ENCODE results near the gene HEATR5B.

The HEATR5B gene

DNA sequence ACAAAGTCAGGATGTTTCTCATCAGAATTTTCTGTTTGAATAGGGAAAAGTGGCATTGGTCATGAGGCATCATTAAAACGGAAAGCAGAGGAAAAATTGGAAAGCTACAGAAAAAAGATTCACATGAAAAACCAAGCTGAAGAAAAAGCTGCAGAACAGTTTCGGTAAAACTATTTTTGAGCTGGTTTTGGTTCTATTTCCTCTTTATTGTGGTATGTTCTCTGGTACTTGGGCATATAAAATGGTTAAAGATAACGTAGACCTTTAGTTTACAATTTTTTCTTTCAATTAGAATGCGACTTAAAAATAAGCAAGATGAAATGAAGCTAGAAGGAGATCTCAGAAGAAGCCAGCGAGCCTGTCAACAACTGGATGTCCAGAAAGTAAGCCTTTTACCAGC, 7.7 kb upstream of the HEATR5B start:
- no peak for DNase-seq
- peaks cover 30% of the 10 kb centered on the region for H3K36me3 Mint-ChIP-seq (ENCODE audit: low read depth)
- ATAC-seq: no peak
- no peaks in the 10 kb centered on the region for H3K9me3 Mint-ChIP-seq
- H3K27me3 Mint-ChIP-seq: no peaks in the 10 kb centered on the region
- H3K27ac Mint-ChIP-seq: peak overlapping the region; percentile 85
- peaks cover 9% of the 10 kb centered on the region for H3K4me1 Mint-ChIP-seq
- H3K4me3 Mint-ChIP-seq: no peak overlapping the region

DNA sequence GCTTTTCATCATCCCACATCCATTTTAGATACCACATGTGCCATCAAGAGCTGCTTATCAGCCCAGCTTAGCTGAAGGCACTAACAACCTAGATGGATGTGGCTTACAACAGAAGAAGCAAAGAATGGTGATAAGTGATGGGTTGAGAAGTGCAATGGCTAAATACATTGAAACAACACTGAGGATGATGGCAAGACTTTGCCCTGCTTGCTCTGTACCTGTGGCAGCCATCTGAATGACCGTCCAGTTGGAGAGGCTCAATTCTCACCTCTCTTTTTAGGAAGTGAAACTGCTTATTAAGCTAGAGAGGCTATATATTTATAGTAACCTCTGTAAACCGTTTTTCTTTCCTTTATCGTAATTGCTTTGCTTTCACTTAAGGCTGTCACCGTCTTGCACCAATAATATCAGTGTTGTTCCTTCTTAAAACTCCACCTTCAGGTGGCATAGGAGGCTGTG, 5.9 kb upstream of the HEATR5B start:
- no peaks in the 10 kb centered on the region for H3K27me3 Mint-ChIP-seq
- H3K4me1 Mint-ChIP-seq: peaks cover 9% of the 10 kb centered on the region
- no peak overlapping the region for H3K27ac Mint-ChIP-seq
- H3K9me3 Mint-ChIP-seq: no peaks in the 10 kb centered on the region
- H3K4me3 Mint-ChIP-seq: no peak overlapping the region
- no peak for DNase-seq
- ATAC-seq: no peak
- peaks cover 19% of the 10 kb centered on the region for H3K36me3 Mint-ChIP-seq (ENCODE audit: low read depth)

DNA sequence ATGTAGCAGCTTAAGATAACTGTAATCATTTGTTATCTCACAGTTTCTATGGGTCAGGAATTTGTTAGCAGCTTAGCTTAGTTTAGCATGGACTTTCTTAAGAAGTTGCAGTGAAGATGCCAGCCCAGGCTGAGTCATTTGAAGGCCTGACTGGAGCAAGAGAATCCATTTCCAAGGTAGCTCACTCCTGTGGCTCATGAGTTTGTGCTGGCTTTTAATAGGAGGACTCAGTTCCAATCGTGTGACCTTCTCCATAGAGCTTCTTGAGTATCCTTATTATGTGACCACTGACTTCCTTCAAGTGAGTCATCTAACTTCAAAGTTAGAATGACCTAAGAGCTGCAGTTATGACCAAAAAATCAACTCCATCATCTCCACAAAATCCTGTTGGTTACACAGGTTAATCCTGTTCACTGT, 1.6 kb upstream of the HEATR5B start:
- H3K4me3 Mint-ChIP-seq: no peak overlapping the region
- no peaks in the 10 kb centered on the region for H3K27me3 Mint-ChIP-seq
- H3K4me1 Mint-ChIP-seq: peaks cover 18% of the 10 kb centered on the region
- ATAC-seq (peak; percentile 44), DNase-seq (no peak)
- H3K27ac Mint-ChIP-seq: no peak overlapping the region
- no peaks in the 10 kb centered on the region for H3K9me3 Mint-ChIP-seq
- H3K36me3 Mint-ChIP-seq (ENCODE audit: low read depth): peaks cover 12% of the 10 kb centered on the region

DNA sequence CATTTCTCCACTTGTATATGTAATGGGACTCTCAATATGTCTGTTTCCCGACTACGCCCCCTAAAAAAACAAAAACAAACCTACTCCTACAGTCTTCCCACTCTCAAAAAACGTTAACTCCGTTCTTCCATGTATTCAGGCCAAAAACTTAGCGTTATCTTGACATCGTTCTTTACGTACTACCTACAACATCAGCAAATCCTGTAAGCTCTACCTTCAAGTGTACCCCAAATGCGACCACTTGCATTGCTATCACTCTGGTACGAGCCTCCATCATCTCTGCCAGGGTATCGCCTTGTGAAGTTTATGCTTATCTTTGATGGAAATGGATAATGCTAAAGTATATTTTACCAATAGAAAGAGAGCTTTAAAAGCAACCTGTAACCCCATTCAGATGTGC, 625 bp upstream of the HEATR5B start:
- peaks cover 17% of the 10 kb centered on the region for H3K36me3 Mint-ChIP-seq (ENCODE audit: low read depth)
- no peaks in the 10 kb centered on the region for H3K9me3 Mint-ChIP-seq
- H3K27me3 Mint-ChIP-seq: no peaks in the 10 kb centered on the region
- H3K4me1 Mint-ChIP-seq: peaks cover 25% of the 10 kb centered on the region
- no peak for DNase-seq
- H3K27ac Mint-ChIP-seq: no peak overlapping the region
- ATAC-seq: no peak
- H3K4me3 Mint-ChIP-seq: no peak overlapping the region

DNA sequence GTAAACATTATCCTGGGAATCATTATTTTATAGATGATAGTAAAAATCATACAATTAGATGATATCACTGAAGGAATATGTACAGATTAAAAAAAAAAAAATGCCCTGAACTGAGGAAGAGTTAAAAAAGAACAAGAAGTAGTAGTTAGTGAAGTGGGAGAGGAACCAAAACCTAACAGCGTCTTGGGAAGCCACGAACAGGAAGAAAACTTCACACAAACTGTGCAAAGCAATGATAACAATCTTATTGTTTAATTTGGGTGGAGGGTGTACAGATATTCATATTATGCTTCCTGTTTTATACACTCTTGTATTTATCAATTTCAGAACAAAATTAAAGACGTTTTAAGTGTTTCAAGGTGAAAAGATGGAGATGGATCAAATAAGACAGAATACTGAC, 3.5 kb downstream of the HEATR5B start:
- Mint-ChIP-seq H3K4me3 (peak overlapping the region; percentile 5), H3K27ac (peak overlapping the region; percentile 74), H3K36me3 (ENCODE audit: low read depth) (peaks cover 30% of the 10 kb centered on the region), H3K27me3 (no peaks in the 10 kb centered on the region), H3K4me1 (peaks cover 26% of the 10 kb centered on the region), H3K9me3 (no peaks in the 10 kb centered on the region)
- DNase-seq (no peak), ATAC-seq (no peak)

DNA sequence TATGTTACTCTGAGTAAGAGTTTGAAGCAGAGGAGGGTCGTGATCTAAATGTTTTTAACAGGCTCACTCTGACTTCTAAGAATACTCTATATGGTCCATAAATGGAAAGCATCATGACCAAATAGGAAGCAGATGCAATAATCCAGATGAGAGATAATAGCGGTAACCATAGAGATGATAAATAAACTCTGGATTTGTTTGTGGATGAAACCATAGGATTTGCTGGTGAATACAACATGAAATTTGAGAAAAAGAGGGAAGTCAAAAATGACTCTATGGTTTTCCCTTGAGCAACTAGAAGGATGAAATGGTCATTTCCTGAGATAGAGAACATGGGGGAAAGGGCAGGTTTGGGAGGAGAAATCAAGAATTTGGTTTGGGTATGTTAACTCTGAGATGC, 3.9 kb downstream of the HEATR5B start:
- H3K4me3 Mint-ChIP-seq: peak overlapping the region; percentile 5
- ATAC-seq (no peak), DNase-seq (no peak)
- H3K9me3 Mint-ChIP-seq: no peaks in the 10 kb centered on the region
- peaks cover 33% of the 10 kb centered on the region for H3K36me3 Mint-ChIP-seq (ENCODE audit: low read depth)
- H3K4me1 Mint-ChIP-seq: peaks cover 26% of the 10 kb centered on the region
- H3K27me3 Mint-ChIP-seq: no peaks in the 10 kb centered on the region
- H3K27ac Mint-ChIP-seq: peak overlapping the region; percentile 74

DNA sequence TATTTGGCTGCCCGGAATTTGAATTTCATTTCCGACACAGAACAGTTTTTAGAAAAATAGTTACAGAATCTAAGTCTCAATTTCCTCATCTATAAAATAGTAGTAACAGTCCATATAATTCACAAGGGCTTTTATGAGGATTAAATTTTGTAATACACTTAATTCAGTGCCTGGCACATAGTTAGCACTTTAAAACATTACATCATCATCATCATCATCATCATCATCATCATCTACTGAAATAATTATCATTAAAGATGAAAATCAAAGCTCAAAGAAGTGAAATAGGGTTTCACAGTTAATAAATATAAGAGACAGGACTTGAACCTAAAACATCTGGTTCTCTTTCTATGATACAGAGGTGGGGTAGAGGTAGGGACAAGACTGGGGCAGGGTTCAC, 13.2 kb downstream of the HEATR5B start:
- H3K9me3 Mint-ChIP-seq: no peaks in the 10 kb centered on the region
- peaks cover 20% of the 10 kb centered on the region for H3K4me1 Mint-ChIP-seq
- DNase-seq: no peak
- ATAC-seq: no peak
- no peak overlapping the region for H3K4me3 Mint-ChIP-seq
- no peaks in the 10 kb centered on the region for H3K27me3 Mint-ChIP-seq
- peaks cover 29% of the 10 kb centered on the region for H3K36me3 Mint-ChIP-seq (ENCODE audit: low read depth)
- H3K27ac Mint-ChIP-seq: no peak overlapping the region

DNA sequence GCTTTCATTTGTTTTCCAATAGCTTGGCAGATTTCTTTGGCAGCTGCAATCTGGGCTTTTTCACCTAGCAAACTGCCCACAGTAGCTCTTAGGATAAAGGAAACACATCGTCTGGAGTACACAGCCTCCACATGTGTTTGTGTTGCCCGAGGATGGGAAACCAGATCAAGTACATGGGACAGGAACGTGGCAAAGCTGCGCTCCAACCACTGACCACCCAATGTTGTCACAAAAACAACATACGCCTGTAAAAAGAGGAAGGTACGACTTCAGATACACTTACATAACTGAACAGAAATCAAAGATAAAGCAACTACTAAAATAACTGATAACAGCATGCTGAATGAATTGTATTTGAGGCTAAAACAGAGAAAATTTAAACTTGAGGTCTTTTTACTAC, 15.5 kb downstream of the HEATR5B start:
- Mint-ChIP-seq H3K9me3 (no peaks in the 10 kb centered on the region), H3K27ac (no peak overlapping the region), H3K36me3 (ENCODE audit: low read depth) (peaks cover 26% of the 10 kb centered on the region), H3K4me3 (no peak overlapping the region), H3K4me1 (peaks cover 12% of the 10 kb centered on the region), H3K27me3 (no peaks in the 10 kb centered on the region)
- DNase-seq (no peak), ATAC-seq (no peak)

DNA sequence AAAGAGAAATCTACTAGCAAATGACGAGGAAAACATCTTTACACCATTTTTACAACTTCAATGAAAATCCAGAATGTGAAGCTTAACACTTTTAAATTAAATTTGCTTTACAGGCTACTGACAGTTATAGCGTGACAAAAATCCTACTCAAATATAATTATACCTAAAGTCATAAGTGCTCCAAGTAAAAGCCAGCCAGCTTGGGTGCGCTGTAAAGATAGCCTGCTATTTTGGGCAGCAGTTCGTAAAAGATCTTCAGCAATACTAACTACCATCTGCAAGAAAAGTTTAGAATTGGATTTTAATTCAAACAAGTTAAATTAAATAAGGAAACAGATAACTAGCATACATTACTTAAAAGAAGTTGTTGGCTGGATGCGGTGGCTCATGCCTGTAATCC, 22.4 kb downstream of the HEATR5B start:
- Mint-ChIP-seq H3K4me3 (no peak overlapping the region), H3K27ac (no peak overlapping the region), H3K4me1 (no peaks in the 10 kb centered on the region), H3K9me3 (no peaks in the 10 kb centered on the region), H3K36me3 (ENCODE audit: low read depth) (peaks cover 25% of the 10 kb centered on the region), H3K27me3 (no peaks in the 10 kb centered on the region)
- no peak for DNase-seq
- no peak for ATAC-seq

DNA sequence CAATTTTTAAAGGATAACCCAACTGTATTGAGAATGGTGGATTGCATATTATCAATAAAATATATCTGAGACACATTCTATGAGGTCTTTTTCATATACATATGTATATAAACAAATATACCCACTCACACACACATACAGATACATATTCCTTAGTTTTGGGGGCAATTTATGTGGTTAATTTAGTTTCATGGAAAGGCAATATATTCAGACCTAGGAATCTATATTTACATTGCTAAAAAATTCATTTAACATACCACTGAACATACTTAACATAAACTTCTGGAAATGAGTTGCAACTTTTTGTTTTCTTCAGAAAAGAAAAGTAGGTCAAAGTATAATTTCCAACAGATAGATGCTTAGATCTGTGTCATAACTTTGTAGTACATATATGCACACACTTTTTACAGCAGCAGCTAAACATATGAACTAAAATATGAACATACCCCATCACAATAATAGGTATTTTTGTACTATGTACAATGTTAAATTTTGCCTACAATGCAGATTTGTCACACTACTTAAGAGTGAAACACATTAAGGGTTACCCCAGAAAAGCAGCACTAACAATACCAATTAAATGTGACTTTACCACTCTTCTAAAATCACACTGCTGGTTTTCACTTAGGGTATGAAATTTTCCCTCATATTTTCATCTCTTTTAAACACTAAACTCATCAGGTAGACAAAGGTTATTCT, 23.0 kb downstream of the HEATR5B start:
- Mint-ChIP-seq H3K36me3 (ENCODE audit: low read depth) (peaks cover 31% of the 10 kb centered on the region), H3K27me3 (no peaks in the 10 kb centered on the region), H3K4me1 (no peaks in the 10 kb centered on the region), H3K9me3 (no peaks in the 10 kb centered on the region), H3K27ac (no peak overlapping the region), H3K4me3 (no peak overlapping the region)
- DNase-seq (no peak), ATAC-seq (no peak)

DNA sequence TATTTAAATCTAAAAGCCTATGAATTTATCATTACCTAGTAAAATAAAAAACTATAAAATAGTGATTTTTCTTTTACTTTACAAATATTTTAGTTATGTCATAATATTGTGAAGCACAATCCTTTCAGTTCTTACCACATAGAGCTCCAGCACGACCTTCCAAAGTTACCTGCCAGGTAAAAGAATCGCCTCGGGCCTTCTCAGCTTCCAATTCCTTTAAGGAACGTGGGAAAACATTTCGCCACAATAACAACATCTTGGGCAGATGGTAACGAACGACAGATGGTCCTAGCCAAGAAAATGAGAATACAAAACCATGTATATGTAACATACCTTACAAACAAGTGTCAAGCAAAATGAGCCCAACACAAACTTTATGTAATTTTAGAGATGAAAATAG, 23.7 kb downstream of the HEATR5B start:
- Mint-ChIP-seq H3K27ac (no peak overlapping the region), H3K4me1 (no peaks in the 10 kb centered on the region), H3K36me3 (ENCODE audit: low read depth) (peaks cover 33% of the 10 kb centered on the region)

DNA sequence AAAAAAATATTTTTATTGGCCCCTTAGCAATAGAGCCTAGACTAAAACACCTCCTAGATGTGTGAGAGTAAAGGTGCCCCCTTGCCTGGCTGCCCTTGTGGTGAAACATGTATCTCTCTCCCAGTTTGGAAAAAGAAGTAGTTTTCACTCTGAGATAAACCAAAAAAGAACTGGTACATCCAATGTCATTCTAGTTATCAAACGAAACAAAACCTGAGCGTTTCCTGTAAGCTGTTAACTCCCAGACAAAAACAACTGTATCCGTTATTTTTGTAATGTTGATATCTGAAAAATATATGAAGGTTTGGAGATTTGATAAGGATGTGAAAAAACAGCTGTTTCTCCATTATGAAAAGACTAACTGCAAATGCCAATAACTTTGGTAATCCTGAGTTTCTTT, 24.3 kb downstream of the HEATR5B start:
- H3K9me3 Mint-ChIP-seq: no peaks in the 10 kb centered on the region
- peaks cover 31% of the 10 kb centered on the region for H3K36me3 Mint-ChIP-seq (ENCODE audit: low read depth)
- DNase-seq (no peak), ATAC-seq (no peak)
- no peaks in the 10 kb centered on the region for H3K27me3 Mint-ChIP-seq
- H3K4me3 Mint-ChIP-seq: no peak overlapping the region
- H3K4me1 Mint-ChIP-seq: no peaks in the 10 kb centered on the region
- H3K27ac Mint-ChIP-seq: no peak overlapping the region

More for the DNA sequence above, 23.7 kb downstream of the HEATR5B start:
- H3K27me3 Mint-ChIP-seq: no peaks in the 10 kb centered on the region
- ATAC-seq (no peak), DNase-seq (no peak)
- no peak overlapping the region for H3K4me3 Mint-ChIP-seq
- no peaks in the 10 kb centered on the region for H3K9me3 Mint-ChIP-seq

DNA sequence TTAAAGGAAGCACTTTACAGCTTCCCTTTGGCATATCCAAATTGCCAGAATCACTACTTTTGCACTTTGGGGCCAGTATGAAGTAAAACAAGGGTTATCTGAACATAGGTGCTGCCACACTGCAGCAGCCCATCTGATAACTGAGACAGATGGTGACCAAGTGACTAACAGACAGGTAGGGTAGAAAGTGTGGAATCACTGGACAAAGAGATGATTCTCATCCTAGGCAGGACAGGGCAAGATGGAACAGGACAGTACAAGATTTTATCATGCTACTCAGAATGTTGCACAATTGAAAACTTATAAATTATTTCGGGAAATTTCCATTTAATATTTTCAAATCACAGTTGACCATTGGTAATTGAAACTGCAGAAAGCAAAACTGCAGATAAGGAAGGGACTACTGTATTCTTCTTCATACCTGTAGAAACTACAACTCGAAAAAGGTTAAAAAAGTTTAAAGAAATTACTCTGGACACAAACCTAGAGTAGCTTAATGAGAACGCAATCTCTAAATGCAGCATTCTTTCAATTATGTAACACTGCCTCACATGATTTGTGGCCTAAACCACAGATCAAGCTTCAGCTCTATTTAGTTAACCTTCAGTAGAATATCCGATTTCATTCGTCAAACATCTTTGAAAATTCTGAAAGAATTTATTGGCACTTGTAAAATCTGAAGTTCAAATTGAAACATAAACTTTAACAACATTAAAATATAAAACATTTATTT, 31.4 kb downstream of the HEATR5B start:
- no peak for ATAC-seq
- Mint-ChIP-seq H3K9me3 (no peaks in the 10 kb centered on the region), H3K27me3 (no peaks in the 10 kb centered on the region), H3K36me3 (ENCODE audit: low read depth) (peaks cover 34% of the 10 kb centered on the region), H3K4me3 (no peak overlapping the region), H3K4me1 (no peaks in the 10 kb centered on the region), H3K27ac (no peak overlapping the region)
- no peak for DNase-seq

DNA sequence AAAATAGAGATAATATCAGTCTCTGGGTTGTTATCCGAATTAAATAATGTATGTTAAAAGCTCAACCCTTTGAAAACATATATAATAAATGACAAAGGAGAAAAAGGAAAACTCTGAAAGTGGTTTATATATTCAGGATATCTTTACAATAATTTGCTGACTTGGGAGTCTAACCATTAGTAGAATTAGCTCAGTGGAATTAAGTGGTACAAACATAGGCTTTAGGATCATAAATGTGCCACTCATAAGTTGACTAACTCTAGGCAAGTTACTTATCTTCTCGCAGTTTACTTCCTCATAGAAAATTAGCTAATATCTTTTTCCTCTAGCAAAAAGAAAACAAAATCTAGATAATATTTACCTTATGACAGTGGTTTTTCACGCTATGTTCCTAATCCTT, 44.6 kb downstream of the HEATR5B start:
- H3K9me3 Mint-ChIP-seq: no peaks in the 10 kb centered on the region
- DNase-seq (no peak), ATAC-seq (no peak)
- no peak overlapping the region for H3K27ac Mint-ChIP-seq
- peaks cover 13% of the 10 kb centered on the region for H3K36me3 Mint-ChIP-seq (ENCODE audit: low read depth)
- H3K4me1 Mint-ChIP-seq: no peaks in the 10 kb centered on the region
- H3K4me3 Mint-ChIP-seq: no peak overlapping the region
- no peaks in the 10 kb centered on the region for H3K27me3 Mint-ChIP-seq

DNA sequence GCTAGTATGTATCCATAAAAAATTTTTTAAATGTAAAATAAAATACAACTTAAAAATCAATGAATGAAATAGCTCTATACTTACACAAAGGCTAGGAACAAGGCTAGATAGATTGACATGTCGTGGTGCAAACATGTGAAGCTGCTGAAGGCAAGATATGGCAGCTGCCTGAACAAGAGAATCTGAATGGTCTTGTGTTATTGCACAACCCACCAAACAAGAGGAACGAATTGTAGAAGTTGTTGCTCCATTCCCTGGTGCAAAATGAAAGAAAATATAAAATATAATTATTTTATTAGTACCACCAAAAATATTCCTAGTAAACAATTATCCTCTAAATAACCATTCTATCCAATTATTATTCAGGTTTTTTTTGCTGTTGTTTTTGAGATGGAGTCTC, 46.4 kb downstream of the HEATR5B start:
- ATAC-seq (no peak), DNase-seq (no peak)
- Mint-ChIP-seq H3K9me3 (no peaks in the 10 kb centered on the region), H3K27ac (no peak overlapping the region), H3K36me3 (ENCODE audit: low read depth) (peaks cover 14% of the 10 kb centered on the region), H3K4me1 (no peaks in the 10 kb centered on the region), H3K27me3 (no peaks in the 10 kb centered on the region), H3K4me3 (no peak overlapping the region)

Measured in activated naive CD8-positive, alpha-beta T cell treated with anti-CD3 and anti-CD28 coated beads, Interleukin-2, amount 50 U/mL, for 24 hours (primary cell).